Measurements from ENCODE around the gene RIOK3. TPM values are rescaled to one million over a fixed set of nuclear protein-coding genes. Genes with fewer than 3 reads are reported as not detected.
"Not testable (repeated sequence)": the region's sequence is repeated elsewhere in the genome, so short reads cannot be mapped to it uniquely, and the experiment has no call there.

Gene RIOK3
- total and polyA plus RNA-seq, 4 donors = 29.9 to 104 (median 42.8) TPM

- TF ChIP-seq ZBTB33 (IDR thresholded peaks at IDR 0.05) (no peak), FOXA1 (IDR thresholded peaks at IDR 0.05) (no peak), MAX (IDR thresholded peaks at IDR 0.05) (no peak), HNF4G (IDR thresholded peaks at IDR 0.05) (no peak)
These were observed 28.5 kb upstream of the RIOK3 start (continued) for GRCh38 chr18:23424616-23425015.

GRCh38 chr18:23428821-23429220, 24.3 kb upstream of the RIOK3 start:
- TF ChIP-seq JUND (IDR thresholded peaks at IDR 0.05) = no peak
- TF ChIP-seq FOXA2 (IDR thresholded peaks at IDR 0.05) = no peak
- no peak for TF ChIP-seq ZBTB33 (IDR thresholded peaks at IDR 0.05)
- H3K4me3 ChIP-seq (ENCODE audit: low read depth in 1 of 3, low read length in 3 of 3) = no peak overlapping the region
- H3K9ac ChIP-seq (ENCODE audit: low read depth in 1 of 2, low read length in 2 of 2) = no peak overlapping the region
- 67% methylated on average over 3 of the region's 3 CpGs for WGBS
- no peak for DNase-seq (ENCODE audit: low spot score)
- no peaks in the 10 kb centered on the region for H3K27me3 ChIP-seq (ENCODE audit: control insufficient read depth in 4 of 4, insufficient read depth in 4 of 4, low read length in 3 of 4)
- H3K9me3 ChIP-seq (ENCODE audit: control insufficient read depth in 4 of 4, low read length in 3 of 4) = no peaks in the 10 kb centered on the region
- H3K4me1 ChIP-seq (ENCODE audit: control insufficient read depth in 4 of 4, insufficient read depth in 4 of 4, low read length in 3 of 4) = peaks cover 0 to 2% (median 0%) of the 10 kb centered on the region in 4 donors
- H3K27ac ChIP-seq (ENCODE audit: low read depth in 1 of 2, low read length in 2 of 2) = no peak overlapping the region
- peaks cover 0 to 2% (median 0%) of the 10 kb centered on the region in 4 donors for H3K36me3 ChIP-seq (ENCODE audit: control insufficient read depth in 4 of 4, insufficient read depth in 3 of 4, low read depth in 1 of 4, low read length in 3 of 4)

GRCh38 chr18:23429538-23429937, 23.5 kb upstream of the RIOK3 start:
- not testable (repeated sequence) for DNase-seq (ENCODE audit: low spot score); H3K4me1 ChIP-seq (ENCODE audit: control insufficient read depth in 4 of 4, insufficient read depth in 4 of 4, low read length in 3 of 4); H3K9me3 ChIP-seq (ENCODE audit: control insufficient read depth in 4 of 4, low read length in 3 of 4); H3K36me3 ChIP-seq (ENCODE audit: control insufficient read depth in 4 of 4, insufficient read depth in 3 of 4, low read depth in 1 of 4, low read length in 3 of 4); H3K27ac ChIP-seq (ENCODE audit: low read depth in 1 of 2, low read length in 2 of 2); H3K27me3 ChIP-seq (ENCODE audit: control insufficient read depth in 4 of 4, insufficient read depth in 4 of 4, low read length in 3 of 4); H3K9ac ChIP-seq (ENCODE audit: low read depth in 1 of 2, low read length in 2 of 2); H3K4me3 ChIP-seq (ENCODE audit: low read depth in 1 of 3, low read length in 3 of 3)
- WGBS = 60% methylated on average over 3 of the region's 3 CpGs

DNA sequence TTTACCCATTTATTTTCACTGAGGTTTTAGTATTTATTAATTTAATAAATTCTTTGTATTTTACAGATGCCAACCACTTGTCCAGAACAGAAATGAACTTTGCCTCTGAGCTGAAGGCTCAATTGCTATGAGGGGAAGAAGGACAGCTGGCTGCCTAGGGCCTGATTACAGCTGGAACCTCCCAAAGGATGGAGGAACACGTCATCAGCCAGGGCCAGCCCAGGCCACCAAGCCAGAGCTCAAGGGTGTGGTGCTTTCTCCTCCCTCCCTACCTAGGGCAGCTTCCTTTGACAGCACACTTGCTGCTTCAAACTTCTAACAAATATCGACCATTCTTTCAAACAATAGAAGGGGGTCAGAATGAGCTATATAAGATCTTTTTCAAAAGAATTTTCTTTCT, 19.7 kb upstream of the RIOK3 start:
- no peak overlapping the region for H3K27ac ChIP-seq (ENCODE audit: low read depth in 1 of 2, low read length in 2 of 2)
- TF ChIP-seq JUND (IDR thresholded peaks at IDR 0.05) (no peak), EGR1 (IDR thresholded peaks at IDR 0.05; ENCODE audit: low read depth in 2 of 2) (no peak), FOXA2 (IDR thresholded peaks at IDR 0.05) (no peak), GABPA (IDR thresholded peaks at IDR 0.05 in 1 of 2, conservative IDR thresholded peaks at IDR 0.05 in 1 of 2) (no peak)
- no peak overlapping the region for H3K4me3 ChIP-seq (ENCODE audit: low read depth in 1 of 3, low read length in 3 of 3)
- H3K27me3 ChIP-seq (ENCODE audit: control insufficient read depth in 4 of 4, insufficient read depth in 4 of 4, low read length in 3 of 4) = no peaks in the 10 kb centered on the region
- H3K36me3 ChIP-seq (ENCODE audit: control insufficient read depth in 4 of 4, insufficient read depth in 3 of 4, low read depth in 1 of 4, low read length in 3 of 4) = peaks cover 0 to 2% (median 0%) of the 10 kb centered on the region in 4 donors
- no peaks in the 10 kb centered on the region for H3K9me3 ChIP-seq (ENCODE audit: control insufficient read depth in 4 of 4, low read length in 3 of 4)
- no peak for DNase-seq (ENCODE audit: low spot score)
- WGBS = 89% methylated on average over 2 of the region's 2 CpGs
- peaks cover 4 to 10% (median 9%) of the 10 kb centered on the region in 4 donors for H3K4me1 ChIP-seq (ENCODE audit: control insufficient read depth in 4 of 4, insufficient read depth in 4 of 4, low read length in 3 of 4)
- H3K9ac ChIP-seq (ENCODE audit: low read depth in 1 of 2, low read length in 2 of 2) = no peak overlapping the region

All from liver (tissue), 9 donors.